ENCODE data around the gene LDLRAD4.
"Not testable (repeated sequence)": the region's sequence is repeated elsewhere in the genome, so short reads cannot be mapped to it uniquely, and the experiment has no call there.

The LDLRAD4 gene

DNA sequence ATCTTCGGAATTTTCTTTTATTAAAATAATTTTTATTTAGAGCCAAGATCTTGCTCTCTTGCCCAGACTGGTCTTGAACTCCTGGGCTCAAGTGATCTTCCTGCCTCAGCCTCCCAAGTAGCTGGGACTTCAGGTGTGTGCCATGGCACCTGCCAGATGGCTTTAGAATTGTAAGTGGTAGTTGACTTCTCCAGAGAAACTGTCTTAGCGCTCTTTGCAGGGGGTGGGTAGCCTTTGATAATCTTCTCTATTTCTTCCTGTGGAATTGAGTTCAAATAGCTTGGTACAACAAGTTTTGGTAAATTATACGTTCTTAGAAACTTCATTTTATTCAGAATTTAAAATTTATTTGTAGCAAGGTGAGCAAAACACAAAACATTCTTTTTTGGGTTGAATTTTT lies 113.3 kb downstream of the LDLRAD4 start:
- Histone ChIP-seq H3K4me3 (ENCODE audit: low read length in 2 of 2) (no peak overlapping the region), H3K9me3 (ENCODE audit: control insufficient read depth in 2 of 2, low read length in 2 of 2) (no peaks in the 10 kb centered on the region), H3K36me3 (ENCODE audit: control insufficient read depth in 2 of 2, insufficient read depth in 2 of 2, low read length in 2 of 2) (no peaks in the 10 kb centered on the region), H3K4me1 (ENCODE audit: control insufficient read depth in 2 of 2, insufficient read depth in 2 of 2, low read length in 2 of 2) (peaks cover 0 to under 1% of the 10 kb centered on the region in 2 donors), H3K27ac (ENCODE audit: low read depth in 2 of 2, low read length in 2 of 2) (no peak overlapping the region), H3K27me3 (ENCODE audit: control insufficient read depth in 2 of 2, insufficient read depth in 2 of 2, low read length in 2 of 2) (no peaks in the 10 kb centered on the region), H3K9ac (ENCODE audit: low read depth in 1 of 2, low read length in 2 of 2) (no peak overlapping the region)

DNA sequence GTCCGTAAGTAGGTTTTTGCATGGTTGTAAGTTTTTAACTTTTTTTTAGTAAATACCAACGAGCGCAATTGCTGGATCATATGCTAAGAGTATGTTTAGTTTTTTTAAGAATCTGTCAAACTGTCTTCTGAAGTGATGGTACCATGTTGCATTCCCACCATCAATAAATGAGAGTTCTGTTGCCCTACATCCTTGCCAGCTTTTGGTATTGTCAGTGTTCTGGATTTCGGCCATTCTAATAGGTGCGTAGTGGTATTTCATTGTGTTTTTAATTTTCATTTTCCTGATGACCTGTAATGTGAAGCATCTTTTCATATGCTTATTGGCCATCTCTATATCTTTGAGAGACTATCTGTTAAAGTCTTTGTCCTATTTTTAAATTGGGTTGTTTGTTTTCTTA lies 114.3 kb downstream of the LDLRAD4 start:
- Histone ChIP-seq H3K9ac (ENCODE audit: low read depth in 1 of 2, low read length in 2 of 2) (no peak overlapping the region), H3K4me1 (ENCODE audit: control insufficient read depth in 2 of 2, insufficient read depth in 2 of 2, low read length in 2 of 2) (peaks cover 0 to 4% of the 10 kb centered on the region in 2 donors)

DNA sequence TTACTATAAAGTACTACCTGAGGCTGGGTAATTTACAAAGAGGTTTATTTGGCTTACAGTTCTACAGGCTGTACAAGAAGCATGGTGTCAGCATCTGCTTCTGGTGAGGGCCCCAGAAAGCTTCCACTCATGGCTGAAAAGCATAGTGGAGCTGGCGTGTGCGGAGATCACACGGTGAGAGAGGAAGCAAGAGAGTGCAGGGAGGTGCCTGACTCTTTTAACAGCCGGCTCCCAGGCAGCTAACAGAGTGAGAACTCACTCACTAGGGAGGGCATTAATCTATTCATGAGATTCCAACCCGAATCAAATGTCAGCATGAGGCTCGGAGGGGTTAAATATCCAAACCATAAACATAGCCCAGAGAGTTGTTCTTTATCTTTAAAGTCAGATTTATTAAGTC lies 117.3 kb downstream of the LDLRAD4 start:
- Histone ChIP-seq H3K9me3 (ENCODE audit: control insufficient read depth in 2 of 2, low read length in 2 of 2) (no peaks in the 10 kb centered on the region), H3K4me1 (ENCODE audit: control insufficient read depth in 2 of 2, insufficient read depth in 2 of 2, low read length in 2 of 2) (peaks cover 0 to 7% of the 10 kb centered on the region in 2 donors), H3K27me3 (ENCODE audit: control insufficient read depth in 2 of 2, insufficient read depth in 2 of 2, low read length in 2 of 2) (no peaks in the 10 kb centered on the region), H3K27ac (ENCODE audit: low read depth in 2 of 2, low read length in 2 of 2) (no peak overlapping the region), H3K36me3 (ENCODE audit: control insufficient read depth in 2 of 2, insufficient read depth in 2 of 2, low read length in 2 of 2) (no peaks in the 10 kb centered on the region), H3K9ac (ENCODE audit: low read depth in 1 of 2, low read length in 2 of 2) (no peak overlapping the region), H3K4me3 (ENCODE audit: low read length in 2 of 2) (no peak overlapping the region)

More for the DNA sequence above, 114.3 kb downstream of the LDLRAD4 start:
- no peaks in the 10 kb centered on the region for H3K36me3 ChIP-seq (ENCODE audit: control insufficient read depth in 2 of 2, insufficient read depth in 2 of 2, low read length in 2 of 2)
- H3K4me3 ChIP-seq (ENCODE audit: low read length in 2 of 2), result no peak overlapping the region
- H3K9me3 ChIP-seq (ENCODE audit: control insufficient read depth in 2 of 2, low read length in 2 of 2), result no peaks in the 10 kb centered on the region
- no peak overlapping the region for H3K27ac ChIP-seq (ENCODE audit: low read depth in 2 of 2, low read length in 2 of 2)
- no peaks in the 10 kb centered on the region for H3K27me3 ChIP-seq (ENCODE audit: control insufficient read depth in 2 of 2, insufficient read depth in 2 of 2, low read length in 2 of 2)

GRCh38 chr18:13336841-13337240 lies 118.3 kb downstream of the LDLRAD4 start:
- Histone ChIP-seq H3K9ac (ENCODE audit: low read depth in 1 of 2, low read length in 2 of 2) (no peak overlapping the region), H3K36me3 (ENCODE audit: control insufficient read depth in 2 of 2, insufficient read depth in 2 of 2, low read length in 2 of 2) (no peaks in the 10 kb centered on the region), H3K27me3 (ENCODE audit: control insufficient read depth in 2 of 2, insufficient read depth in 2 of 2, low read length in 2 of 2) (no peaks in the 10 kb centered on the region), H3K4me1 (ENCODE audit: control insufficient read depth in 2 of 2, insufficient read depth in 2 of 2, low read length in 2 of 2) (peaks cover 0 to 7% of the 10 kb centered on the region in 2 donors), H3K4me3 (ENCODE audit: low read length in 2 of 2) (no peak overlapping the region), H3K9me3 (ENCODE audit: control insufficient read depth in 2 of 2, low read length in 2 of 2) (no peaks in the 10 kb centered on the region), H3K27ac (ENCODE audit: low read depth in 2 of 2, low read length in 2 of 2) (no peak overlapping the region)

- no peaks in the 10 kb centered on the region for H3K9me3 ChIP-seq (ENCODE audit: control insufficient read depth in 2 of 2, low read length in 2 of 2)
- H3K27me3 ChIP-seq (ENCODE audit: control insufficient read depth in 2 of 2, insufficient read depth in 2 of 2, low read length in 2 of 2), result no peaks in the 10 kb centered on the region
- H3K9ac ChIP-seq (ENCODE audit: low read depth in 1 of 2, low read length in 2 of 2), result no peak overlapping the region
- no peaks in the 10 kb centered on the region for H3K36me3 ChIP-seq (ENCODE audit: control insufficient read depth in 2 of 2, insufficient read depth in 2 of 2, low read length in 2 of 2)
- peaks cover 0 to 7% of the 10 kb centered on the region in 2 donors for H3K4me1 ChIP-seq (ENCODE audit: control insufficient read depth in 2 of 2, insufficient read depth in 2 of 2, low read length in 2 of 2)
- H3K27ac ChIP-seq (ENCODE audit: low read depth in 2 of 2, low read length in 2 of 2), result no peak overlapping the region
- no peak overlapping the region for H3K4me3 ChIP-seq (ENCODE audit: low read length in 2 of 2)
Observed at GRCh38 chr18:13337369-13337768, 118.8 kb downstream of the LDLRAD4 start.

- H3K27me3 ChIP-seq (ENCODE audit: control insufficient read depth in 2 of 2, insufficient read depth in 2 of 2, low read length in 2 of 2), result no peaks in the 10 kb centered on the region
- peaks cover 0 to 7% of the 10 kb centered on the region in 2 donors for H3K4me1 ChIP-seq (ENCODE audit: control insufficient read depth in 2 of 2, insufficient read depth in 2 of 2, low read length in 2 of 2)
- no peak overlapping the region for H3K27ac ChIP-seq (ENCODE audit: low read depth in 2 of 2, low read length in 2 of 2)
- H3K9me3 ChIP-seq (ENCODE audit: control insufficient read depth in 2 of 2, low read length in 2 of 2), result no peaks in the 10 kb centered on the region
- no peaks in the 10 kb centered on the region for H3K36me3 ChIP-seq (ENCODE audit: control insufficient read depth in 2 of 2, insufficient read depth in 2 of 2, low read length in 2 of 2)
- H3K9ac ChIP-seq (ENCODE audit: low read depth in 1 of 2, low read length in 2 of 2), result no peak overlapping the region
- H3K4me3 ChIP-seq (ENCODE audit: low read length in 2 of 2), result no peak overlapping the region
Observed at GRCh38 chr18:13338318-13338717, 119.8 kb downstream of the LDLRAD4 start.

DNA sequence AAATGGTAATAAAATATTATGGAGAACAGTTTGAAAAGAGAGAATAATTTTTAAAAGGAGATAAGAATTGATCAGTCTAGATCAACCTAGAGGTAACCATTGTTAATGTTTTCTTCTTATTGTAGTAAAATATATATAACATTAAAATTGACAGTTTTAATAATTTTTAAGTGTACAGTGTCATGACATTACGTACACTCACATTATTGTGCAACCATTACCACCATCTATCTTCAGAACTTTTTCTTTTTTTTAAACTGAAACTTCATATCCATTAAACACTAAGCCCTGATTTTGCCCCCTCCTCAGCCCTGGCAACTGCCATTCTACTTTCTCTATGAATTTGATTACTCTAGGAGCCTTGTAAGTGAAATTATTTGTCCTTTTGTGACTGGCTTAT lies 121.1 kb downstream of the LDLRAD4 start:
- Histone ChIP-seq H3K9me3 (ENCODE audit: control insufficient read depth in 2 of 2, low read length in 2 of 2) (no peaks in the 10 kb centered on the region), H3K27me3 (ENCODE audit: control insufficient read depth in 2 of 2, insufficient read depth in 2 of 2, low read length in 2 of 2) (no peaks in the 10 kb centered on the region), H3K36me3 (ENCODE audit: control insufficient read depth in 2 of 2, insufficient read depth in 2 of 2, low read length in 2 of 2) (no peaks in the 10 kb centered on the region), H3K27ac (ENCODE audit: low read depth in 2 of 2, low read length in 2 of 2) (no peak overlapping the region), H3K4me1 (ENCODE audit: control insufficient read depth in 2 of 2, insufficient read depth in 2 of 2, low read length in 2 of 2) (peaks cover 0 to 7% of the 10 kb centered on the region in 2 donors), H3K9ac (ENCODE audit: low read depth in 1 of 2, low read length in 2 of 2) (no peak overlapping the region), H3K4me3 (ENCODE audit: low read length in 2 of 2) (no peak overlapping the region)

GRCh38 chr18:13346449-13346848 lies 127.9 kb downstream of the LDLRAD4 start:
- not testable (repeated sequence) for H3K4me3 ChIP-seq (ENCODE audit: low read length in 2 of 2)

GRCh38 chr18:13353084-13353823 lies 134.7 kb downstream of the LDLRAD4 start:
- Histone ChIP-seq H3K27me3 (ENCODE audit: control insufficient read depth in 2 of 2, insufficient read depth in 2 of 2, low read length in 2 of 2) (no peaks in the 10 kb centered on the region), H3K4me1 (ENCODE audit: control insufficient read depth in 2 of 2, insufficient read depth in 2 of 2, low read length in 2 of 2) (peaks cover 0 to 4% of the 10 kb centered on the region in 2 donors), H3K36me3 (ENCODE audit: control insufficient read depth in 2 of 2, insufficient read depth in 2 of 2, low read length in 2 of 2) (no peaks in the 10 kb centered on the region), H3K27ac (ENCODE audit: low read depth in 2 of 2, low read length in 2 of 2) (peak overlapping the region; percentile 26 to 44), H3K9ac (ENCODE audit: low read depth in 1 of 2, low read length in 2 of 2) (no peak overlapping the region), H3K4me3 (ENCODE audit: low read length in 2 of 2) (no peak overlapping the region), H3K9me3 (ENCODE audit: control insufficient read depth in 2 of 2, low read length in 2 of 2) (no peaks in the 10 kb centered on the region)

More at GRCh38 chr18:13346449-13346848, 127.9 kb downstream of the LDLRAD4 start:
- H3K27me3 ChIP-seq (ENCODE audit: control insufficient read depth in 2 of 2, insufficient read depth in 2 of 2, low read length in 2 of 2); H3K27ac ChIP-seq (ENCODE audit: low read depth in 2 of 2, low read length in 2 of 2); H3K9me3 ChIP-seq (ENCODE audit: control insufficient read depth in 2 of 2, low read length in 2 of 2); H3K4me1 ChIP-seq (ENCODE audit: control insufficient read depth in 2 of 2, insufficient read depth in 2 of 2, low read length in 2 of 2); H3K36me3 ChIP-seq (ENCODE audit: control insufficient read depth in 2 of 2, insufficient read depth in 2 of 2, low read length in 2 of 2); H3K9ac ChIP-seq (ENCODE audit: low read depth in 1 of 2, low read length in 2 of 2): not testable (repeated sequence)

GRCh38 chr18:13354402-13354801 lies 135.8 kb downstream of the LDLRAD4 start:
- no peak overlapping the region for H3K4me3 ChIP-seq (ENCODE audit: low read length in 2 of 2)
- H3K9ac ChIP-seq (ENCODE audit: low read depth in 1 of 2, low read length in 2 of 2), result no peak overlapping the region
- H3K27ac ChIP-seq (ENCODE audit: low read depth in 2 of 2, low read length in 2 of 2), result no peak overlapping the region
- no peaks in the 10 kb centered on the region for H3K27me3 ChIP-seq (ENCODE audit: control insufficient read depth in 2 of 2, insufficient read depth in 2 of 2, low read length in 2 of 2)
- H3K36me3 ChIP-seq (ENCODE audit: control insufficient read depth in 2 of 2, insufficient read depth in 2 of 2, low read length in 2 of 2), result no peaks in the 10 kb centered on the region
- peaks cover 0 to 4% of the 10 kb centered on the region in 2 donors for H3K4me1 ChIP-seq (ENCODE audit: control insufficient read depth in 2 of 2, insufficient read depth in 2 of 2, low read length in 2 of 2)
- no peaks in the 10 kb centered on the region for H3K9me3 ChIP-seq (ENCODE audit: control insufficient read depth in 2 of 2, low read length in 2 of 2)
